ENCODE results near the gene SLC6A6. TPM values are rescaled to one million over a fixed set of nuclear protein-coding genes. Genes with fewer than 3 reads are reported as not detected.

The SLC6A6 gene
- total and polyA plus RNA-seq, 2 donors from 2014 or later, result 7.1 to 64.0 TPM

DNA sequence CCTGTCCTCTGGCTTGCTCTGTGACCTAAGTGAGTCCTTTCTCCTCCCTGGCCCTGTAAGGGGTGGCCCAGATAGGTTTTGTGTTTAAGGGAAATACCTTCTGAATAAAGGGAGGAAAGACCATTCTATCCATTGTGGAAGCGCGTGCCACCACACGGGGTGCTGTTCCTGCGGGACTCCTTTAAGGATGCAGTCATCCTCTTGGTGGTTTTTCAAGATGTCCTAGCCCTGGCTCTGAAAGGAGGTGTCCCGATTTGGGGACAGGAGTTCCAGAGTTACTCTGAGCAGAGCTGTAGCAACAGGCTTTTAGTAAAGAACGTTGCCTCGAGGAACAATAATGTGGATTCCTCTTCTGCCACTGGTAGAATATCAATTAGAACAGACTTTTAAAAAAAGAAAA, 9.6 kb downstream of the SLC6A6 start:
- DNase-seq (no peak), FAIRE-seq (no peak)
- no peak overlapping the region for H3K4me3 ChIP-seq (ENCODE audit: low read length in 3 of 3)
- no peak overlapping the region for H3K9ac ChIP-seq (ENCODE audit: low read length in 3 of 3)
- no peaks in the 10 kb centered on the region for H3K27me3 ChIP-seq (ENCODE audit: control insufficient read depth, insufficient read depth, low read length)
- peaks cover 0 to 19% (median 6%) of the 10 kb centered on the region in 3 donors for H3K4me1 ChIP-seq (ENCODE audit: control insufficient read depth in 2 of 3, insufficient read depth in 2 of 3, low read depth in 1 of 3, low read length in 3 of 3)
- intact Hi-C loops (cut with DNase I), result no loop called here
- TF ChIP-seq, protein P1, sequence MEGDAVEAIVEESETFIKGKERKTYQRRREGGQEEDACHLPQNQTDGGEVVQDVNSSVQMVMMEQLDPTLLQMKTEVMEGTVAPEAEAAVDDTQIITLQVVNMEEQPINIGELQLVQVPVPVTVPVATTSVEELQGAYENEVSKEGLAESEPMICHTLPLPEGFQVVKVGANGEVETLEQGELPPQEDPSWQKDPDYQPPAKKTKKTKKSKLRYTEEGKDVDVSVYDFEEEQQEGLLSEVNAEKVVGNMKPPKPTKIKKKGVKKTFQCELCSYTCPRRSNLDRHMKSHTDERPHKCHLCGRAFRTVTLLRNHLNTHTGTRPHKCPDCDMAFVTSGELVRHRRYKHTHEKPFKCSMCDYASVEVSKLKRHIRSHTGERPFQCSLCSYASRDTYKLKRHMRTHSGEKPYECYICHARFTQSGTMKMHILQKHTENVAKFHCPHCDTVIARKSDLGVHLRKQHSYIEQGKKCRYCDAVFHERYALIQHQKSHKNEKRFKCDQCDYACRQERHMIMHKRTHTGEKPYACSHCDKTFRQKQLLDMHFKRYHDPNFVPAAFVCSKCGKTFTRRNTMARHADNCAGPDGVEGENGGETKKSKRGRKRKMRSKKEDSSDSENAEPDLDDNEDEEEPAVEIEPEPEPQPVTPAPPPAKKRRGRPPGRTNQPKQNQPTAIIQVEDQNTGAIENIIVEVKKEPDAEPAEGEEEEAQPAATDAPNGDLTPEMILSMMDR (IDR thresholded peaks at IDR 0.05; ENCODE audit: borderline replicate concordance, extremely low read depth, insufficient read depth), result no peak
- H3K27ac ChIP-seq (ENCODE audit: low read depth in 2 of 2, low read length in 2 of 2), result no peak overlapping the region
- H3K36me3 ChIP-seq (ENCODE audit: control insufficient read depth in 2 of 3, insufficient read depth in 3 of 3, low read length in 3 of 3), result peaks cover 0 to 4% (median 2%) of the 10 kb centered on the region in 3 donors
- H3K9me3 ChIP-seq (ENCODE audit: control insufficient read depth in 2 of 3, insufficient read depth in 1 of 3, low read length in 3 of 3), result no peaks in the 10 kb centered on the region

DNA sequence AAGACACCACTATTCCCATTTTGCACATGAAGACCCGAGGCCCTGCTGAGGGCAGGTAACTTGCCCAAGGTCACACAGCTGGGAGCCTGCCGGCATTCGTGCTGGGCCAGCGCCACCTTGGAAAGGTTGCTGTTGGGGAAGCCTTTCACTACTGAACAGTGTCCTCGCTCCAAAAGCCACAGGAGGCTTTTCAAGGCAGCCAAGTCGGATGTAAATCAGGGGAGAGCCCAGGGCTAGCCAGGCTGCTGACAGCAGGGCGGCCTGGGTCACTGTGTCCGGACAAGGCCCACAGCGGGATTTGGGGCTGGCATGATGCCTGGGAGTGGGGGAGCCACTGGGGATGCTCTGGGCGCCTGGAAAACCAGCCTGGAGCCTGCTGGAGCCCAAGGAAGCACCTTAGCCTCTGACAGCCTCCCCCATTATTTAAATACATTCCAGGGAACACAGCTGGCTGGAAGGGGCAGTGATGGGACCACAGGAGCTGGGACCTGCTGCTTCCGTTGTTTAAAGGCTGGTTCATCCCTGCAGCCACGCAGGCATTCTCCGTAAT, 10.5 kb downstream of the SLC6A6 start:
- intact Hi-C loops (cut with DNase I), result no loop called here
- Histone ChIP-seq H3K27ac (ENCODE audit: low read depth in 2 of 2, low read length in 2 of 2) (peak overlapping the region; percentile 5 to 29), H3K36me3 (ENCODE audit: control insufficient read depth in 2 of 3, insufficient read depth in 3 of 3, low read length in 3 of 3) (peaks cover 0 to 7% (median 2%) of the 10 kb centered on the region in 3 donors), H3K27me3 (ENCODE audit: control insufficient read depth, insufficient read depth, low read length) (no peaks in the 10 kb centered on the region), H3K4me1 (ENCODE audit: control insufficient read depth in 2 of 3, insufficient read depth in 2 of 3, low read depth in 1 of 3, low read length in 3 of 3) (peaks cover 0 to 19% (median 6%) of the 10 kb centered on the region in 3 donors), H3K9me3 (ENCODE audit: control insufficient read depth in 2 of 3, insufficient read depth in 1 of 3, low read length in 3 of 3) (no peaks in the 10 kb centered on the region), H3K9ac (ENCODE audit: low read length in 3 of 3) (no peak overlapping the region), H3K4me3 (ENCODE audit: low read length in 3 of 3) (no peak overlapping the region)
- TF ChIP-seq, protein P1 (IDR thresholded peaks at IDR 0.05; ENCODE audit: borderline replicate concordance, extremely low read depth, insufficient read depth), result no peak
- FAIRE-seq, result no peak
- peak in 2 of 5 donors; percentile 53 to 84 for DNase-seq

GRCh38 chr3:14413381-14414071, 11.1 kb downstream of the SLC6A6 start:
- peaks cover 0 to 9% (median 2%) of the 10 kb centered on the region in 3 donors for H3K36me3 ChIP-seq (ENCODE audit: control insufficient read depth in 2 of 3, insufficient read depth in 3 of 3, low read length in 3 of 3)
- H3K27me3 ChIP-seq (ENCODE audit: control insufficient read depth, insufficient read depth, low read length), result no peaks in the 10 kb centered on the region
- no peak overlapping the region for H3K9ac ChIP-seq (ENCODE audit: low read length in 3 of 3)
- intact Hi-C loops (cut with DNase I), result no loop called here
- DNase-seq (no peak), FAIRE-seq (no peak)
- TF ChIP-seq, protein P1 (IDR thresholded peaks at IDR 0.05; ENCODE audit: borderline replicate concordance, extremely low read depth, insufficient read depth), result no peak
- H3K4me3 ChIP-seq (ENCODE audit: low read length in 3 of 3), result no peak overlapping the region
- peaks cover 0 to 19% (median 6%) of the 10 kb centered on the region in 3 donors for H3K4me1 ChIP-seq (ENCODE audit: control insufficient read depth in 2 of 3, insufficient read depth in 2 of 3, low read depth in 1 of 3, low read length in 3 of 3)
- H3K9me3 ChIP-seq (ENCODE audit: control insufficient read depth in 2 of 3, insufficient read depth in 1 of 3, low read length in 3 of 3), result no peaks in the 10 kb centered on the region
- no peak overlapping the region for H3K27ac ChIP-seq (ENCODE audit: low read depth in 2 of 2, low read length in 2 of 2)

All from kidney (tissue), 14 donors.